Measurements from ENCODE around the gene TMEM150A.
"Not testable (repeated sequence)": the region's sequence is repeated elsewhere in the genome, so short reads cannot be mapped to it uniquely, and the experiment has no call there.

The TMEM150A gene

GRCh38 chr2:85604133-85604444, 1.6 kb upstream of the TMEM150A start:
- peaks cover 53% of the 10 kb centered on the region for H3K4me1 Mint-ChIP-seq (ENCODE audit: low read depth)
- H3K9me3 Mint-ChIP-seq, H3K27me3 Mint-ChIP-seq, DNase-seq: not testable (repeated sequence)
- peak overlapping the region; percentile 63 for H3K27ac Mint-ChIP-seq
- peaks cover 56% of the 10 kb centered on the region for H3K36me3 Mint-ChIP-seq (ENCODE audit: low read depth)
- peak overlapping the region; percentile 86 for H3K4me3 Mint-ChIP-seq

- Mint-ChIP-seq H3K4me3 (peak overlapping the region; percentile 78), H3K27me3 (no peaks in the 10 kb centered on the region), H3K36me3 (ENCODE audit: low read depth) (peaks cover 55% of the 10 kb centered on the region), H3K27ac (peak overlapping the region; percentile 83), H3K9me3 (no peaks in the 10 kb centered on the region), H3K4me1 (ENCODE audit: low read depth) (peaks cover 47% of the 10 kb centered on the region)
- DNase-seq = no peak
These were observed 575 bp downstream of the TMEM150A start for GRCh38 chr2:85601771-85602475.

DNA sequence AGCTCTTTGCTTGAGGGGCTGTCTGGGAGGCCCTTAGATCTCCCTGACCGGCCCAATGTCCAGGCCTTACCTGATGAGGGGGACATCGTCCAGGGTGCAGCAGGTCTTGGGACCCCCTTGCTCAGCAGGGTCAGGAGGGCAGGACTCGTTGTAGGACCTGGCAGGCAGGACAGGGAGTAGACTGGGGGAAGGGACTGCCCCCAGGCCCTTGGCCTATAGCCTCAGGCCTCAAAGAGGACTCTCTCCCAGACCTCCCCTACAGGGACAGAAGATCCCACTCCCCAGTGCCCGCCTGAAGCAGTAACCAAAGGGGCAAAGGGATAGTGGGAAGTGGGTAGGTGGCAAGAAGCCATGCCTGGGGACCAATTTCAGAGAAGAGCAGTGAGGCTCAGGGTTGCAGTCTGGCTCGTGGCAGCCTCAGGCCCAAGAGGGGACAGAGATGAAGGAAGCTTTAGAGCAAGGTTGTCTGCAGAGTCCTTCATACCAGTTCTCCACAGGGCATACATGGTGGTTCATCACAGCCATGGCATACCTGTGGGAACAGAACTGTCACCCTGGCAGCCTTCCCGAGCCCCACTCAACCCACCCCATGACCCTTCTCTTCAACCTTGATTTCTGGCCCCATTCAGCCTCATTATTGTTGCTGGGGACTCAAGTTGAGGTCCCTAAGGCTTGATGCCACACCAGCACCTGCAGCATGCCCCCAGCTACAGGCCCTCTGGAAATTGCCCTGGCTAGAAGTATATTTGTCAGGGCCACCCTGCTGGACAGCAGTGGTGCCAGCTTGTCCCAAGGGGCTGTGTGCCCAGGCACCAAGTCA, 1.3 kb downstream of the TMEM150A start:
- peak overlapping the region; percentile 78 for H3K4me3 Mint-ChIP-seq
- H3K27ac Mint-ChIP-seq = peak overlapping the region; percentile 83
- H3K36me3 Mint-ChIP-seq (ENCODE audit: low read depth) = peaks cover 56% of the 10 kb centered on the region
- no peak for DNase-seq
- no peaks in the 10 kb centered on the region for H3K9me3 Mint-ChIP-seq
- H3K4me1 Mint-ChIP-seq (ENCODE audit: low read depth) = peaks cover 54% of the 10 kb centered on the region
- no peaks in the 10 kb centered on the region for H3K27me3 Mint-ChIP-seq

- no peaks in the 10 kb centered on the region for H3K27me3 Mint-ChIP-seq
- H3K4me1 Mint-ChIP-seq (ENCODE audit: low read depth) = peaks cover 50% of the 10 kb centered on the region
- H3K4me3 Mint-ChIP-seq = no peak overlapping the region
- peak overlapping the region; percentile 69 for H3K27ac Mint-ChIP-seq
- no peak for DNase-seq
- peaks cover 57% of the 10 kb centered on the region for H3K36me3 Mint-ChIP-seq (ENCODE audit: low read depth)
- H3K9me3 Mint-ChIP-seq = no peaks in the 10 kb centered on the region
These were observed 2.3 kb downstream of the TMEM150A start for GRCh38 chr2:85600235-85600575.

GRCh38 chr2:85599468-85600234, 2.8 kb downstream of the TMEM150A start:
- no peak for DNase-seq
- Mint-ChIP-seq H3K36me3 (ENCODE audit: low read depth) (peaks cover 59% of the 10 kb centered on the region), H3K27me3 (no peaks in the 10 kb centered on the region), H3K27ac (peak overlapping the region; percentile 74), H3K4me1 (ENCODE audit: low read depth) (peaks cover 49% of the 10 kb centered on the region), H3K4me3 (no peak overlapping the region), H3K9me3 (no peaks in the 10 kb centered on the region)

DNA sequence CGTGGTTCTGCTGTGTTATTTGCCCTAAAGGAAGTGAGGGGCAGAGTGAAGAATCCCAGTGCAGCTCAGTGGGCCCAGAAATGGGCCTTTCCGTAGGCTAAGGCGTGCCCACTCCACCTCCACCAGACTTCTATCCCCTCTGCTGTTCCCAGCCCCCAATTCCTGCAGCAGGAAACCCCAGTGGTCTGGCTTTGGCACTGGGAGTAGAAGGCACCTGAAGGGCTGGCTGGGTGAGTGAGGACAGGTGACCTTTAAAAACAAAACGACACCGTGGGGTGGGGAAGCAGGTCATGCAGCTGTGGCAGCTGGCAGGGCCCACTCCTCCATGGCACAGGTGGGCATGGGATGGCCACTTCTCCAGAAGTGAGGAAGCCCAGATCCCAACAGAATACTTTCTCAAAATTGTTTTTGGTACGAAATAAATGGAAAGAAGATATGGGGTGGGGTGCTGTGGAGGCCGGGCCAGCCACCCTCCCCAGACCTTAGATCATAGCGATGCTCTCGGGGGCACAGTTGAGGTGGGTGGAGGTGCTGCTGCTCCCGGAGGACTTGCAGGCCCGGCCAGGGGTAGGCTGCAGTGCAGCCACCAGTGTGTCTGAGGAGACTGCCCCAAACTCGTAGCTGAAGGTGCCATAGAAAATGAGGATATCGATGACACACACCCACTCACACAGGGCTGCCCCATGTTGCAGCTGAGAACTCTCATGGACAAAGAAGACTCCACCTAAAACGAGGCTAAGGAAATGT, 3.7 kb downstream of the TMEM150A start:
- DNase-seq = no peak
- peak overlapping the region; percentile 74 for H3K27ac Mint-ChIP-seq
- no peak overlapping the region for H3K4me3 Mint-ChIP-seq
- no peaks in the 10 kb centered on the region for H3K27me3 Mint-ChIP-seq
- peaks cover 50% of the 10 kb centered on the region for H3K4me1 Mint-ChIP-seq (ENCODE audit: low read depth)
- H3K36me3 Mint-ChIP-seq (ENCODE audit: low read depth) = peaks cover 58% of the 10 kb centered on the region
- H3K9me3 Mint-ChIP-seq = no peaks in the 10 kb centered on the region

GRCh38 chr2:85597241-85597640, 5.3 kb downstream of the TMEM150A start:
- Mint-ChIP-seq H3K4me1 (ENCODE audit: low read depth) (peaks cover 47% of the 10 kb centered on the region), H3K36me3 (ENCODE audit: low read depth) (peaks cover 52% of the 10 kb centered on the region), H3K4me3 (peak overlapping the region; percentile 95), H3K27me3 (no peaks in the 10 kb centered on the region), H3K9me3 (no peaks in the 10 kb centered on the region), H3K27ac (peak overlapping the region; percentile 96)
- DNase-seq = no peak

DNA sequence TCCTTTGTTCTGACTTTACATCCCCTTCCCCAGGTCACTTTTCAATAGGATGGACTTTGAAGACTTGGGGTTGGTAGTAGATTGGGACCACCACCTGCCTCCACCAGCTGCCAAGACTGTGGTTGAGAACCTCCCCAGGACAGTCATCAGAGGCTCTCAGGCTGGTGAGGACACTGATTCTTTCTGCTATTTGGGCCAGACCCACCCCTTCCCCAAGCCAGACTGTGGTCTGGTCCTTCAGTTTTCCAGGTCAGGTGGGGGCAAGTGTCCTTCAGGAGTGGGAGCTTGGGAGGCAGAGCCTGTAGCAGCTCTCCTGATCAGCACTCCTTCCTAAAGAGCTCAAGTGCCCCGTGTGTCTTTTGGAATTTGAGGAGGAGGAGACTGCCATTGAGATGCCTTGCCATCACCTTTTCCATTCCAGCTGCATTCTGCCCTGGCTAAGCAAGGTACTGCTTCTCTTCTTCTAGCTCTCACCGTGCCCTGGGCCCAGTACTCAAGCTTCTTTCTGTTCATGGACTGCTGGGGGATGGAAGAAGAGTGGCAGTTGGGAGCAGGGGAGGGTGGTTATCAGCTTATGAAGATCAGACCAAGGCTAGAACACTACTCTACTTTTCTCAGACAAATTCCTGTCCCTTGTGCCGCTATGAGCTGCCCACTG, 5.9 kb downstream of the TMEM150A start:
- Mint-ChIP-seq H3K9me3 (no peaks in the 10 kb centered on the region), H3K27me3 (no peaks in the 10 kb centered on the region), H3K4me3 (peak overlapping the region; percentile 95), H3K4me1 (ENCODE audit: low read depth) (peaks cover 42% of the 10 kb centered on the region), H3K27ac (peak overlapping the region; percentile 96), H3K36me3 (ENCODE audit: low read depth) (peaks cover 52% of the 10 kb centered on the region)
- no peak for DNase-seq

DNA sequence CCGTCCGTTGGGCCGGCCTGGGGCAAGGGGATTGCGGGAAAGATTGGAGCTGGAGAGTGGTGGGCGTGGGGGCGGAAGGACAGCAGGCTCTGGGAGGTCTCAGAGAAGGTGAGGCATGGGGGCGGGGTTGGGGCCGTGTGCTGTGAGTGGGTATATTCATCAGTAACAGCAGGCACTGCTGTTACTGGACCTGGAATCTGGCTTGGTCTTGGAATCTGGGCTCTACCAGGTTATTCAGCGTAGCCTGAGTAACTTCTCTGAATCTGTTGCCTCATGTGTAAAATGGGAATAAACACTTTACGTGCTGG, 6.5 kb downstream of the TMEM150A start:
- Mint-ChIP-seq H3K36me3 (ENCODE audit: low read depth) (peaks cover 52% of the 10 kb centered on the region), H3K4me1 (ENCODE audit: low read depth) (peaks cover 40% of the 10 kb centered on the region), H3K27ac (peak overlapping the region; percentile 96), H3K27me3 (no peaks in the 10 kb centered on the region), H3K9me3 (no peaks in the 10 kb centered on the region), H3K4me3 (peak overlapping the region; percentile 95)
- DNase-seq = peak; percentile 54

- H3K9me3 Mint-ChIP-seq = no peaks in the 10 kb centered on the region
- H3K27ac Mint-ChIP-seq = peak within 1 kb of the TSS; percentile 96
- H3K27me3 Mint-ChIP-seq = no peaks in the 10 kb centered on the region
- DNase-seq = peak; percentile 87
- H3K4me1 Mint-ChIP-seq (ENCODE audit: low read depth) = peaks cover 40% of the 10 kb centered on the region
- H3K4me3 Mint-ChIP-seq = peak within 1 kb of the TSS; percentile 95
- peaks cover 52% of the 10 kb centered on the region for H3K36me3 Mint-ChIP-seq (ENCODE audit: low read depth)
These were observed 7.0 kb downstream of the TMEM150A start, which contains the start of gene RNF181 for GRCh38 chr2:85595301-85596025. RNF181 (plus strand) TSS chr2:85595745; CDS start chr2:85595764, 19 bp downstream.

DNA sequence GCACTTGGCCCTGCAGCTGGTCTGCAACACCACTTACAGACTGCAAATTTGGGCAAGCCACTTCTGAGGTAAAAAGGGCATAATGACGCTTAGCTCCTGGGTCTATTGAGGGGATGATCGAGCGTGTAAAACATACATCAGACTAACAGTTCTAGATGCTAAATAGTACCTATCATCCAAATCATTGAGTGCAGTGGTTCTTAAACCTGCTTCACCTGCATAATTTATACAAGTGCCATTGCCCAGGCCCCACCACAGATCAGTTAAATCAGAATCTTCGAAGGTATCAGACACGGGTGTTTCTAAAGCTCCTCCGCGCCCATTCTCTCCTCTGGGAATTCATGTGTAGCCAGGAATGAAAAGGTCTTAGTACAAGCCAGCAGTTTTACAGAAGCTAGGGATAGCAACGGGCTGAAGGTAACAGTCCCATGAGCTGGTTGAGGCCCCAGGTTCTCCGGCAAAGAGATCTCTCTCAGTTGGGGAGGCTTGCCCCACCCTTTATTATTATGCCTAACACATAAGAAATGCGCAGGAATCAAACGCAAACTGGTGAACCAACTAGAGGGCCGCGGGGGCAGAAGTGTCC, 7.7 kb downstream of the TMEM150A start:
- no peak for DNase-seq
- peak overlapping the region; percentile 96 for H3K27ac Mint-ChIP-seq
- no peaks in the 10 kb centered on the region for H3K9me3 Mint-ChIP-seq
- H3K4me1 Mint-ChIP-seq (ENCODE audit: low read depth) = peaks cover 40% of the 10 kb centered on the region
- peaks cover 47% of the 10 kb centered on the region for H3K36me3 Mint-ChIP-seq (ENCODE audit: low read depth)
- no peaks in the 10 kb centered on the region for H3K27me3 Mint-ChIP-seq
- peak overlapping the region; percentile 95 for H3K4me3 Mint-ChIP-seq

GRCh38 chr2:85593023-85593422, 9.5 kb downstream of the TMEM150A start:
- DNase-seq = no peak
- Mint-ChIP-seq H3K27ac (peak overlapping the region; percentile 57), H3K4me1 (ENCODE audit: low read depth) (peaks cover 37% of the 10 kb centered on the region), H3K36me3 (ENCODE audit: low read depth) (peaks cover 31% of the 10 kb centered on the region), H3K4me3 (no peak overlapping the region), H3K9me3 (no peaks in the 10 kb centered on the region), H3K27me3 (no peaks in the 10 kb centered on the region)

DNA sequence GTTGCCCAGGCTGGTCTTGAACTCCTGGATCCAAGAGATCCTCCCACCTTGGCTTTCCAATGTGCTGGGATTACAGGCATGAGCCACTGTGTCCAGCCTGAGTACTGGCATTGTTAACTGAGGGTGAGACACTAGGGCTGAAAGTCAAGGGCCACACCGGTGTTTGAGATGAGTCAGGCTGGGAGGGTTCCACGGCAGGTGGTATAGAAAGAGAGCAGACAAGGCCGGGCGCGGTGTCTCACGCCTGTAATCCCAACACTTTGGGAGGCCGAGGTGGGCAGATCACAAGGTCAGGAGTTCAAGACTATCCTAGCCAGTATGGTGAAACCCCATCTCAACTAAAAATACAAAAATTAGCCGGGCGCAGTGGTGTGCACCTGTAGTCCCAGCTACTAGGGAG, 10.2 kb downstream of the TMEM150A start:
- Mint-ChIP-seq H3K4me1 (ENCODE audit: low read depth) (peaks cover 42% of the 10 kb centered on the region), H3K27ac (peak overlapping the region; percentile 79), H3K36me3 (ENCODE audit: low read depth) (peaks cover 25% of the 10 kb centered on the region)
- DNase-seq, H3K27me3 Mint-ChIP-seq, H3K9me3 Mint-ChIP-seq, H3K4me3 Mint-ChIP-seq: not testable (repeated sequence)
